Measurements from ENCODE around the gene NF1. TPM values are rescaled to one million over a fixed set of nuclear protein-coding genes. Genes with fewer than 3 reads are reported as not detected.

Gene NF1
- total RNA-seq, 1 experiment from 2014 or later = 35.4 TPM

DNA sequence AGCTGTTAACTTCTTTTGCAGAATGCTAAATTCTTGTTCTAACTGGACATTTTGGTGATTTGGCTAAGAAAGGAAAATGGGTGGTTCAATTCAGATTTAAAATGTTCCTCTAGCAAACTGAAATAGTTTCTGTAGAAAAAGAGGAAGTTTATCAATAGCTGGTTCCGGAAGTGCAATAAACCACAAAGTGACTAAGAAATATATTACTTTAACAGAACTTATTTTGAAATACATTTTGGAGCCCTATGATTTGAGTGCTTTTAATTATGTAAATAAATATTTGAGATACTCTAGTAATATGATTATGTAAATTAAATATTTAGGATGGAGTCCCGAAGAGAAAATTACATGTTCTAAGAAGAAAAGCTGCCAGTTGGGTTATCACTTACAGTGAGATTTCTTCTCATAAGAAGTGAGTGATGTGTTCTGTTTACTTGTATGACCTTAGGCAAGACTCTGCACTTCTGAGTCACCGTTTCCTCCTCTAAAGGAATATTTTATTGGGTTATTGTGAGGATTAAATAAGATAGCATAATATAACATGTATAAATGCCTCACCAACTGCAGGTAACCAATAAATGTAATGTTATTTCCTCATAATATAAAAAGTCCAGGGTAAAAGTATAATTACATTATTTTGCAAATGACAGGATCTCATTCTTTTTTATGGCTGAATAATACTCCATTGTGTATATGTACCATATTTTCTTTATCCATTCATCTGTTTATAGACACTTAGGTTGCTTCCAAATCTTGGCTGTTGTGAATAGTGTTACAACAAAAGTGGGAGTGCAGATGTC lies 219.4 kb downstream of the NF1 start, which contains the start of gene EVI2B (continued):
- TF ChIP-seq, protein P1, sequence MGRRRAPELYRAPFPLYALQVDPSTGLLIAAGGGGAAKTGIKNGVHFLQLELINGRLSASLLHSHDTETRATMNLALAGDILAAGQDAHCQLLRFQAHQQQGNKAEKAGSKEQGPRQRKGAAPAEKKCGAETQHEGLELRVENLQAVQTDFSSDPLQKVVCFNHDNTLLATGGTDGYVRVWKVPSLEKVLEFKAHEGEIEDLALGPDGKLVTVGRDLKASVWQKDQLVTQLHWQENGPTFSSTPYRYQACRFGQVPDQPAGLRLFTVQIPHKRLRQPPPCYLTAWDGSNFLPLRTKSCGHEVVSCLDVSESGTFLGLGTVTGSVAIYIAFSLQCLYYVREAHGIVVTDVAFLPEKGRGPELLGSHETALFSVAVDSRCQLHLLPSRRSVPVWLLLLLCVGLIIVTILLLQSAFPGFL (CRISPR knock-in tag; IDR thresholded peaks at IDR 0.05; ENCODE audit: borderline replicate concordance) = no peak
- no peak for TF ChIP-seq ESRRA (CRISPR knock-in tag; IDR thresholded peaks at IDR 0.05; ENCODE audit: borderline replicate concordance)
- TF ChIP-seq, protein P2, sequence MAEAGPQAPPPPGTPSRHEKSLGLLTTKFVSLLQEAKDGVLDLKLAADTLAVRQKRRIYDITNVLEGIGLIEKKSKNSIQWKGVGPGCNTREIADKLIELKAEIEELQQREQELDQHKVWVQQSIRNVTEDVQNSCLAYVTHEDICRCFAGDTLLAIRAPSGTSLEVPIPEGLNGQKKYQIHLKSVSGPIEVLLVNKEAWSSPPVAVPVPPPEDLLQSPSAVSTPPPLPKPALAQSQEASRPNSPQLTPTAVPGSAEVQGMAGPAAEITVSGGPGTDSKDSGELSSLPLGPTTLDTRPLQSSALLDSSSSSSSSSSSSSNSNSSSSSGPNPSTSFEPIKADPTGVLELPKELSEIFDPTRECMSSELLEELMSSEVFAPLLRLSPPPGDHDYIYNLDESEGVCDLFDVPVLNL (CRISPR knock-in tag; IDR thresholded peaks at IDR 0.05; ENCODE audit: borderline replicate concordance, low read depth) = no peak
- TF ChIP-seq, protein P3, sequence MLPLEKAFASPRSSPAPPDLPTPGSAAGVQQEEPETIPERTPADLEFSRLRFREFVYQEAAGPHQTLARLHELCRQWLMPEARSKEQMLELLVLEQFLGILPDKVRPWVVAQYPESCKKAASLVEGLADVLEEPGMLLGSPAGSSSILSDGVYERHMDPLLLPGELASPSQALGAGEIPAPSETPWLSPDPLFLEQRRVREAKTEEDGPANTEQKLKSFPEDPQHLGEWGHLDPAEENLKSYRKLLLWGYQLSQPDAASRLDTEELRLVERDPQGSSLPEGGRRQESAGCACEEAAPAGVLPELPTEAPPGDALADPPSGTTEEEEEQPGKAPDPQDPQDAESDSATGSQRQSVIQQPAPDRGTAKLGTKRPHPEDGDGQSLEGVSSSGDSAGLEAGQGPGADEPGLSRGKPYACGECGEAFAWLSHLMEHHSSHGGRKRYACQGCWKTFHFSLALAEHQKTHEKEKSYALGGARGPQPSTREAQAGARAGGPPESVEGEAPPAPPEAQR (CRISPR knock-in tag; IDR thresholded peaks at IDR 0.05) = no peak
- TF ChIP-seq ZNF232 (CRISPR knock-in tag; IDR thresholded peaks at IDR 0.05) = no peak

DNA sequence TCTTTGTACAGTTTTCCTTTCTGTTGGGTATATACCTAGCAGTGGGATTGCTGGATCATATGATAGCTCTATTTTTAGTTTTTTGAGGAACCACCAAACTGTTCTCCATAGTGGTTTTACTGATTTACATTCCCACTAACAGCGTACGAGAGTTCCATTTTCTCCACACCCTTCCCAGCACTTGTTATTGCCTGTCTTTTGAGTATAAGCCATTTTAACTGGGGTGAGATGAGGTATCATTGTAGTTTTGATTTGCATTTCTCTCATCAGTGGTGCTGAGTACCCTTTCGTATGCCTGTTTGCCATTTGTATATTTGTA lies 220.0 kb downstream of the NF1 start:
- no peak for DNase-seq (ENCODE audit: low spot score)
- Mint-ChIP-seq H3K36me3 (no peaks in the 10 kb centered on the region), H3K27me3 (ENCODE audit: low read depth) (no peaks in the 10 kb centered on the region), H3K27ac (peak overlapping the region; percentile 12; the same call in 1 of the 2 replicates), H3K4me1 (peaks cover 17% of the 10 kb centered on the region), H3K4me3 (no peak overlapping the region), H3K9me3 (no peaks in the 10 kb centered on the region)
- ChIA-PET CTCF (no interaction called here), POLR2A (no interaction called here)
- no peak for ATAC-seq
- TF ChIP-seq ZNF121 (CRISPR knock-in tag; IDR thresholded peaks at IDR 0.05) (no peak), CREB1 (CRISPR knock-in tag; IDR thresholded peaks at IDR 0.05) (no peak), GABPB1 (CRISPR knock-in tag; IDR thresholded peaks at IDR 0.05) (no peak), TP53 (CRISPR knock-in tag; IDR thresholded peaks at IDR 0.05) (no peak), ELF4 (CRISPR knock-in tag; IDR thresholded peaks at IDR 0.05; ENCODE audit: low read depth) (no peak), JUN (CRISPR knock-in tag; IDR thresholded peaks at IDR 0.05) (no peak), IRF2 (CRISPR knock-in tag; IDR thresholded peaks at IDR 0.05; ENCODE audit: borderline replicate concordance, low read depth) (no peak), ZNF671 (CRISPR knock-in tag; IDR thresholded peaks at IDR 0.05) (no peak), TCF7 (CRISPR knock-in tag; IDR thresholded peaks at IDR 0.05; ENCODE audit: low read depth) (no peak), SMAD3 (CRISPR knock-in tag; IDR thresholded peaks at IDR 0.05; ENCODE audit: borderline replicate concordance) (no peak)
- TF ChIP-seq, protein P4, sequence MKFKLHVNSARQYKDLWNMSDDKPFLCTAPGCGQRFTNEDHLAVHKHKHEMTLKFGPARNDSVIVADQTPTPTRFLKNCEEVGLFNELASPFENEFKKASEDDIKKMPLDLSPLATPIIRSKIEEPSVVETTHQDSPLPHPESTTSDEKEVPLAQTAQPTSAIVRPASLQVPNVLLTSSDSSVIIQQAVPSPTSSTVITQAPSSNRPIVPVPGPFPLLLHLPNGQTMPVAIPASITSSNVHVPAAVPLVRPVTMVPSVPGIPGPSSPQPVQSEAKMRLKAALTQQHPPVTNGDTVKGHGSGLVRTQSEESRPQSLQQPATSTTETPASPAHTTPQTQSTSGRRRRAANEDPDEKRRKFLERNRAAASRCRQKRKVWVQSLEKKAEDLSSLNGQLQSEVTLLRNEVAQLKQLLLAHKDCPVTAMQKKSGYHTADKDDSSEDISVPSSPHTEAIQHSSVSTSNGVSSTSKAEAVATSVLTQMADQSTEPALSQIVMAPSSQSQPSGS (CRISPR knock-in tag; IDR thresholded peaks at IDR 0.05; ENCODE audit: borderline replicate concordance, low read depth) = no peak
- TF ChIP-seq, protein P5, sequence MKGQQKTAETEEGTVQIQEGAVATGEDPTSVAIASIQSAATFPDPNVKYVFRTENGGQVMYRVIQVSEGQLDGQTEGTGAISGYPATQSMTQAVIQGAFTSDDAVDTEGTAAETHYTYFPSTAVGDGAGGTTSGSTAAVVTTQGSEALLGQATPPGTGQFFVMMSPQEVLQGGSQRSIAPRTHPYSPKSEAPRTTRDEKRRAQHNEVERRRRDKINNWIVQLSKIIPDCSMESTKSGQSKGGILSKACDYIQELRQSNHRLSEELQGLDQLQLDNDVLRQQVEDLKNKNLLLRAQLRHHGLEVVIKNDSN (CRISPR knock-in tag; IDR thresholded peaks at IDR 0.05) = no peak
- TF ChIP-seq, protein P6, sequence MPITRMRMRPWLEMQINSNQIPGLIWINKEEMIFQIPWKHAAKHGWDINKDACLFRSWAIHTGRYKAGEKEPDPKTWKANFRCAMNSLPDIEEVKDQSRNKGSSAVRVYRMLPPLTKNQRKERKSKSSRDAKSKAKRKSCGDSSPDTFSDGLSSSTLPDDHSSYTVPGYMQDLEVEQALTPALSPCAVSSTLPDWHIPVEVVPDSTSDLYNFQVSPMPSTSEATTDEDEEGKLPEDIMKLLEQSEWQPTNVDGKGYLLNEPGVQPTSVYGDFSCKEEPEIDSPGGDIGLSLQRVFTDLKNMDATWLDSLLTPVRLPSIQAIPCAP (CRISPR knock-in tag; IDR thresholded peaks at IDR 0.05) = no peak
- TF ChIP-seq, protein P7, sequence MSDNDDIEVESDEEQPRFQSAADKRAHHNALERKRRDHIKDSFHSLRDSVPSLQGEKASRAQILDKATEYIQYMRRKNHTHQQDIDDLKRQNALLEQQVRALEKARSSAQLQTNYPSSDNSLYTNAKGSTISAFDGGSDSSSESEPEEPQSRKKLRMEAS (CRISPR knock-in tag; IDR thresholded peaks at IDR 0.05) = no peak
- TF ChIP-seq, protein P8, sequence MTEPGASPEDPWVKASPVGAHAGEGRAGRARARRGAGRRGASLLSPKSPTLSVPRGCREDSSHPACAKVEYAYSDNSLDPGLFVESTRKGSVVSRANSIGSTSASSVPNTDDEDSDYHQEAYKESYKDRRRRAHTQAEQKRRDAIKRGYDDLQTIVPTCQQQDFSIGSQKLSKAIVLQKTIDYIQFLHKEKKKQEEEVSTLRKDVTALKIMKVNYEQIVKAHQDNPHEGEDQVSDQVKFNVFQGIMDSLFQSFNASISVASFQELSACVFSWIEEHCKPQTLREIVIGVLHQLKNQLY (CRISPR knock-in tag; IDR thresholded peaks at IDR 0.05) = no peak
- TF ChIP-seq, protein P9, sequence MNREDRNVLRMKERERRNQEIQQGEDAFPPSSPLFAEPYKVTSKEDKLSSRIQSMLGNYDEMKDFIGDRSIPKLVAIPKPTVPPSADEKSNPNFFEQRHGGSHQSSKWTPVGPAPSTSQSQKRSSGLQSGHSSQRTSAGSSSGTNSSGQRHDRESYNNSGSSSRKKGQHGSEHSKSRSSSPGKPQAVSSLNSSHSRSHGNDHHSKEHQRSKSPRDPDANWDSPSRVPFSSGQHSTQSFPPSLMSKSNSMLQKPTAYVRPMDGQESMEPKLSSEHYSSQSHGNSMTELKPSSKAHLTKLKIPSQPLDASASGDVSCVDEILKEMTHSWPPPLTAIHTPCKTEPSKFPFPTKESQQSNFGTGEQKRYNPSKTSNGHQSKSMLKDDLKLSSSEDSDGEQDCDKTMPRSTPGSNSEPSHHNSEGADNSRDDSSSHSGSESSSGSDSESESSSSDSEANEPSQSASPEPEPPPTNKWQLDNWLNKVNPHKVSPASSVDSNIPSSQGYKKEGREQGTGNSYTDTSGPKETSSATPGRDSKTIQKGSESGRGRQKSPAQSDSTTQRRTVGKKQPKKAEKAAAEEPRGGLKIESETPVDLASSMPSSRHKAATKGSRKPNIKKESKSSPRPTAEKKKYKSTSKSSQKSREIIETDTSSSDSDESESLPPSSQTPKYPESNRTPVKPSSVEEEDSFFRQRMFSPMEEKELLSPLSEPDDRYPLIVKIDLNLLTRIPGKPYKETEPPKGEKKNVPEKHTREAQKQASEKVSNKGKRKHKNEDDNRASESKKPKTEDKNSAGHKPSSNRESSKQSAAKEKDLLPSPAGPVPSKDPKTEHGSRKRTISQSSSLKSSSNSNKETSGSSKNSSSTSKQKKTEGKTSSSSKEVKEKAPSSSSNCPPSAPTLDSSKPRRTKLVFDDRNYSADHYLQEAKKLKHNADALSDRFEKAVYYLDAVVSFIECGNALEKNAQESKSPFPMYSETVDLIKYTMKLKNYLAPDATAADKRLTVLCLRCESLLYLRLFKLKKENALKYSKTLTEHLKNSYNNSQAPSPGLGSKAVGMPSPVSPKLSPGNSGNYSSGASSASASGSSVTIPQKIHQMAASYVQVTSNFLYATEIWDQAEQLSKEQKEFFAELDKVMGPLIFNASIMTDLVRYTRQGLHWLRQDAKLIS (CRISPR knock-in tag; IDR thresholded peaks at IDR 0.05; ENCODE audit: borderline replicate concordance) = no peak
- TF ChIP-seq, protein P10, sequence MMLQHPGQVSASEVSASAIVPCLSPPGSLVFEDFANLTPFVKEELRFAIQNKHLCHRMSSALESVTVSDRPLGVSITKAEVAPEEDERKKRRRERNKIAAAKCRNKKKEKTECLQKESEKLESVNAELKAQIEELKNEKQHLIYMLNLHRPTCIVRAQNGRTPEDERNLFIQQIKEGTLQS (CRISPR knock-in tag; conservative IDR thresholded peaks at IDR 0.05) = no peak
- TF ChIP-seq, protein P2 (CRISPR knock-in tag; IDR thresholded peaks at IDR 0.05; ENCODE audit: borderline replicate concordance, low read depth) = no peak
